LNCAP (cell line): ENCODE results near the gene PKD1.

ENCODE experiments used
- TF ChIP-seq, protein P1 (sequence below): fragments of 450-650 bp; IDR thresholded peaks from 2 replicates; pipeline ENCODE4 v1.5.1; 2017; ENCODE audit warnings: mild to moderate bottlenecking

The PKD1 gene

DNA sequence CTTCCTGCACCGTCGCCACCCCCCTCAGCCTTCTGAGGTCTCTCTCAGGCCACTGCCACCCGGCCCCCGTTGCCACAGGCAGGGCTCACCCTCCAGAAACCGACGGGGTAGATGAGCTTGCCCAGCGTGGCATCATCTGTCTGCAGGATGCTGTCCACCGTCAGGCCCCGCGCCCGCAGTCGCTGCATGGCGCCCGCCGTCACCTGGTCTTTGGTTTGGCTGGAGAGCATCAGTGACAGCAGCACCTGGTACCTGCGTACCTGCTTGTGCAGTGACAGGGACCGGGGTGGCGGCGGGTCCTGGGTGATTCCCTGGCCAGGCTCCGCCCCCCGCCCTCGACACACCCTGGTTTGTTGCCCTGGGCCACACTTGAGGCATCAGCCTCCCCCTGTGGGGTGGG lies 91.2 kb downstream of the PKD1 start:
- TF ChIP-seq, protein P1, sequence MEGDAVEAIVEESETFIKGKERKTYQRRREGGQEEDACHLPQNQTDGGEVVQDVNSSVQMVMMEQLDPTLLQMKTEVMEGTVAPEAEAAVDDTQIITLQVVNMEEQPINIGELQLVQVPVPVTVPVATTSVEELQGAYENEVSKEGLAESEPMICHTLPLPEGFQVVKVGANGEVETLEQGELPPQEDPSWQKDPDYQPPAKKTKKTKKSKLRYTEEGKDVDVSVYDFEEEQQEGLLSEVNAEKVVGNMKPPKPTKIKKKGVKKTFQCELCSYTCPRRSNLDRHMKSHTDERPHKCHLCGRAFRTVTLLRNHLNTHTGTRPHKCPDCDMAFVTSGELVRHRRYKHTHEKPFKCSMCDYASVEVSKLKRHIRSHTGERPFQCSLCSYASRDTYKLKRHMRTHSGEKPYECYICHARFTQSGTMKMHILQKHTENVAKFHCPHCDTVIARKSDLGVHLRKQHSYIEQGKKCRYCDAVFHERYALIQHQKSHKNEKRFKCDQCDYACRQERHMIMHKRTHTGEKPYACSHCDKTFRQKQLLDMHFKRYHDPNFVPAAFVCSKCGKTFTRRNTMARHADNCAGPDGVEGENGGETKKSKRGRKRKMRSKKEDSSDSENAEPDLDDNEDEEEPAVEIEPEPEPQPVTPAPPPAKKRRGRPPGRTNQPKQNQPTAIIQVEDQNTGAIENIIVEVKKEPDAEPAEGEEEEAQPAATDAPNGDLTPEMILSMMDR = no peak

DNA sequence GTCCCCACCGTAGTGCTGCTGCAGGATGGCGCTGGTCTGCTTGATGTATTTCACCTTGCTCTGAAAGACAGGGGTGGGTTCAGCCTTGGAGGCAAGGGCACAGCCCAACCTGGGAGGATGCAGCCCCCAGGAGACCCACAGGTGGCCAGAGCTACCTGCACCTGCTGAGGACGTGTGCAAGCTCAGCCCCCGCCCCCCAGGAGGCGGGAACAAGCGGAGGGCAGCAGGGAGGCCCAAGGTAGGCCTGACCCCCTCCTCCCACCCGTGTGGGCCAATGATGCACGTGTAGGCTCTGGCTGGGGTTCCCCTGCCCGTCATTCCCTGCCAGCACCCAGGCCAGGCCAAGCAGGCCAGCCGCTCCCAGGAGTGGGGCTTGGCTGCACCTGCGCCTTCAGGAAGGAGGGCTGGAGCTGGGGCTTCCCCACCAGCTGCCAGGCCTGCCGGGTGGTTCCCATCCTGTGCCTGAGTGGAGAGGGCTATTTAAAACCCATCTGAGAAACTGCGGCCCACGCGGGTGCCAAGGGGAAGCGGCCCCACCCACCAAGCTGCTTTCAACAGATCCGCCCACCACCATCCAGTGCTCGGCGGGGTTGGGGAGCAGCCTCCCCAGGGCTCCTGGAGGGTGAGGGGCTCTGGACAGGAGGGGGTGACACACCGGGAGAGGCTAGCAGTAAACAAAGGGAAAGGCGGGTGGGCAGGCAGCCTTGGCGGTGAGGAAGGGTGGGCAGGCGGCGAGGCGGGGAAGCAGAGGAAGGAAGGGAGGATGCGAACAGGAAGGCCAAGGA lies 91.8 kb downstream of the PKD1 start:
- TF ChIP-seq, protein P1 = no peak

DNA sequence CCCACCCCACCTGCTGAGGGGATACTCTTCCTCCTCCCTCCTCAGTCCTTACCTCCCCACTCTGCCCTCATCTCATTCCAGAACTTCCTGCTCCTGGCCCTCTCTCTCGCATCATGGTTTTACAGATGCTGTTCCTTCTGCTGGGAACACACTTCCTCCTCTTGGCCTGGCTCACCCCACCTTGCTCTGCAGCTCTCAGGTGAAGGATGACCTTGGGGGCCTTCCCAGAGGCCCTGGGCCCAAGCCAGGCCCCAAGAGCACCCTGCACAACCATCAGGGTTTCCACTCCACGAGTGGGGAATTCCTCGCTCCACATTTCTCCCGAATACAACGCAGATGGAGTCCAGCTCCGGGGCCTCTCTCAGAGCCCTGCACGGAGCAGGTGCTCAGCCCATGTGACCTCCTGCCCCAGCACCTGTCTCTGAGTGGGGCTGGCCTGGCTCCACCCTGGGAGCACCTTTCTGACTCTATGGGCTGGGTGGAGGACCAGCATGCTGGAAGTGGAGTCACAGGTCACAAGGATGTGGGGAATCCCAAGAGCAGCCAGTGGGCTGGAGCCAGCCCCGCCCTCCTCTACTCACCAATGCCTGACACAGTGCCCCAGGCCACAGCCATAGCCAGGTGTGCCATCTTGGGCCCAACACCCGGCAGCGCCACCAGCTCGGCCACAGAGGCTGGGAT lies 92.6 kb downstream of the PKD1 start:
- TF ChIP-seq, protein P1 = no peak

DNA sequence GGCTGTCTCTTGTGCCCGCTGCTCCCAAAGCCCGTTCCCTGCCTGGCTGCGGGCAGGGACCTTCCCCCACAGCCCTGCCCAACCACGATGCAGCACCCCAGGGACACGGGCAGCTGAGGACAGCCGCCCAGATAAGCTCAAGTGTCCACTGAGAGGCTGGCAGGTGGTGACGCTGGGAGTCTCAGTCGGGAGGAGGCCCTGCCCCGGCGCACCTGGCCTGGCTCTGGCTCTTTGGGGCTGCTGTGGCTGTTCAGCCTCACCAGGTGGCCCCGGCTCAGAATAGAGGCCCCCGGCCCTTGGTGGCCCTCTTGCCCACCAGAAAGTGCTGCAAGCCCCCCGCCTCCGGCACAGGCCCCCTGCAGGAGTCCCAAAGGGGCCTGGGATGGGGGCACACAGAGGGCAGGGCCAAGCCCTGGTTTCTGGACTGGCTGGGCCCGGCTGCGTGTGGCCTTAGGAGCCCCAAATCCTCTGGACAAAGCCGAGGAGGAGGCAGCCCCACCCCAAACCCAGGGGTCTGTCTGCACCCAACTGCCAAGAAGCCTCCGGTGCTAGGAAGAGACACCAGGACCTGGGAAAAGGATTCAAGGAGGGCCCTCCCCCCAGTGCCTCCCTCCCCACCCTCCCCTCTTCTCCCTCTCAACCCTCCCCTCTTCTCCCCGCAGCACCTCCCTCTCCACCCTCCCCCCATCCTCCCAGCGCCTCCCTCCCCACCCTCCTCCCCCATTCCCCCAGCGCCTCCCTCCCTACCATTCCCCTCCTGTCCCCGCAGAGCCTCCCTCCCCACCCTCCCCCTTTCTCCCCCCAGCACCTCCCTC lies 93.3 kb downstream of the PKD1 start:
- TF ChIP-seq, protein P1 = no peak

DNA sequence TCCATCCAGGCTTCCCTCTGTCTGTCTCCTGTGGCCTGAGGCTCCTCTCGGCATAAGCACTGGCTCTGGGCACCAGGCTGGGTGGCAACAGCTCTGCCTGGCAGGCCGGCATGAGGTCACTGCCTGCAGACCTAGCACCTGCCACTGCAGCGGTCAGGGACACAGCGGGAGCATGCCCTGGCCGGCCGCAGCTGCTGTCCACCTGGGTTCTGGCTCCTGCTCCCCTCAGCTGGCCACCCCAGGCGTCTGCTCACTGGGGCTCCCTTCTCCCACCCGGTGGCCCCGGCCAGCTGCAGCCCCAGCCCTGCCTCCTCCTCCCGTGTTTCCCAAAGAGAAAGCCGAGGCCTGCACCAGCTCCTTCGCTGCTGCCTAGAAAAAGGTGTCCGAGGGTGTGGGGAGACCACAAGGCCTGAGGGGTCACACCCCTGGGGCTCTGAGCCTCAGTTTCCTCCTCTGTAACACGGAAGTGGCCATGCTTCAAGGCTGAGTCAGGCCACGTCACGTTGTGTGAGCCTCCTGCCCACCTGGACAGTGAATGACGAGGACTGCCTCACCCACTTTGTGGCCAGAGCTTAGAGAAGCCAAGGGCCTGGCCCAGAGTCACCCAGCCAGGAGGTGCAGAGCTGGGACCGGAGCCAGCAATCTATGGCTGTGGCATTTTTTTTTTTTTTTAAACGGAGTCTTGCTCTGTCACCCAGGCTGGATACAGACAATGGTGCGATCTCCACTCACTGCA lies 94.7 kb downstream of the PKD1 start:
- TF ChIP-seq, protein P1 = no peak

DNA sequence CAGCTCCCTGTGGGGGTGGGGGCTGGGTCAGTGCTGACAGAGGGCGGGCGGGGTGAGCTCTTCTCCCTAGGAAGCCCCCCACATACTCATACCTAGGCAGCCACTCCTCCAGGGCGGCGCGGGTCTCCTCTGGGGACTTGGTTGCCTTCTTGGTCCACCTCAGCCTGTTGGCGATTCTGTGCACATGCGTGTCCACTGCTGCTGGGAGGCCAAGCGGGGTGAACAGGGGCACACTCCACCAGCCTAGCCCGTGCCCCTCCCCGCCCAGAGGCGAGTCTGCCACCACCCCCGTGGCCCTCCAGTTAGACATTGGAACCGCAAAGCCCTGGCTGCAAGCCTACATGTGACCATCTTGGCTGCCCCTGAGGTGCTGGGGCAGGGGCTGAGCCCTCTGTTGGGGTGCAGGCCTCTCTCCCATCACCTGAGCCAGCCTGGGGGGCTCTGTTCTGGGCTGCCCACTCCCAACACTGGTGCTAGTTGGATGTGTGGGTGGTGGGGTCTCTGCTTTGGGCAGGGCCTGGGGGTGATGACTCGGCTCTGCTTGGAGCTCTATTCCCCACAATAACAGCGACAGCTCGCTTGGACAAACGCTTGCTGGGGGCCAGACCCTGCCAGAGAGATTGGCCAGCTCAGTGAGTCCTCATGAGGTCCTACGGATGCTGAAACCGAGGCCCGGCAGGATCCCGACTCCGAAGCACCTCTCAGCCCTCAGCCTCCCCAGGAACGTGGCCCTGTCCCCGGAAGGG lies 95.5 kb downstream of the PKD1 start:
- TF ChIP-seq, protein P1 = no peak
